ENCODE data around the gene C5AR2.

The C5AR2 gene

DNA sequence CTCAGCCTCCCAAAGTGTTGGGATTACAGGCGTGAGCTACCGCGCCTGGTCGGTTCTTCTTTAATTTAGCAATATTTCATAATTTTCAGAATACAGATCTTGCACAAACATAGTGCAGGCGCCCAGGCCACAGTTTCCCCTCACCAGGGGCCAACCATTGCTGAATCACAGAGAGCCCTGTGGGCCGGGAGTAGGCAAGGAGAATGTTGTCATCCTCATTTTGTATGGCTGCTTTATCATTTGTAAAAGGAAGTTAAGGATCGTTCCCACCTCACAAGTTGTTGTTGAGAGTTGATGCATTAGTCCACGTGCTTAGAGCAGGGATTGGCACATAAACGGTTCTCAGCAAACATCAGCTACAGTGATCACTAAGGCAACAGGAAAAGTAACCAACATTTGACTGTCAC lies 57.2 kb downstream of the C5AR2 start:
- Histone ChIP-seq H3K27ac (peak overlapping the region in 6 of 11 experiments; percentile 8 to 61 (median 36); a peak in 10 of 22 replicates), H4K20me1 (no peaks in the 10 kb centered on the region), H3K9ac (peak overlapping the region in 4 of 11 experiments; percentile 12 to 48 (median 24); a peak in 6 of 22 replicates), H3K4me3 (no peak overlapping the region), H3K4me1 (peaks cover 13 to 44% (median 25%) of the 10 kb centered on the region in 10 experiments), H3K36me3 (no peaks in the 10 kb centered on the region), H3K27me3 (no peaks in the 10 kb centered on the region), H3K9me3 (replicated peaks in 1 of 11) (no peaks in the 10 kb centered on the region), H3K4me2 (peak overlapping the region in 7 of 11 experiments; percentile 5 to 64 (median 28); a peak in 12 of 22 replicates)
- TF ChIP-seq Cebpa-rat (IDR thresholded peaks at IDR 0.05), result peak in 5 of 11 experiments; percentile 23 to 60 (median 39); a peak in 7 of 22 replicates

- Histone ChIP-seq H4K20me1 (no peaks in the 10 kb centered on the region), H3K4me2 (peak overlapping the region; percentile 13 to 64 (median 36); a peak in 20 of 22 replicates), H3K4me1 (peaks cover 13 to 42% (median 25%) of the 10 kb centered on the region in 10 experiments), H3K4me3 (no peak overlapping the region), H3K9ac (peak overlapping the region in 1 of 11 experiments; percentile 32; a peak in 1 of 22 replicates), H3K36me3 (no peaks in the 10 kb centered on the region), H3K27ac (peak overlapping the region in 1 of 11 experiments; percentile 29; a peak in 1 of 22 replicates), H3K9me3 (replicated peaks in 1 of 11) (no peaks in the 10 kb centered on the region), H3K27me3 (no peaks in the 10 kb centered on the region)
- TF ChIP-seq Cebpa-rat (IDR thresholded peaks at IDR 0.05), result no peak
Observed at GRCh38 chr19:47390533-47391488, 58.8 kb downstream of the C5AR2 start.

DNA sequence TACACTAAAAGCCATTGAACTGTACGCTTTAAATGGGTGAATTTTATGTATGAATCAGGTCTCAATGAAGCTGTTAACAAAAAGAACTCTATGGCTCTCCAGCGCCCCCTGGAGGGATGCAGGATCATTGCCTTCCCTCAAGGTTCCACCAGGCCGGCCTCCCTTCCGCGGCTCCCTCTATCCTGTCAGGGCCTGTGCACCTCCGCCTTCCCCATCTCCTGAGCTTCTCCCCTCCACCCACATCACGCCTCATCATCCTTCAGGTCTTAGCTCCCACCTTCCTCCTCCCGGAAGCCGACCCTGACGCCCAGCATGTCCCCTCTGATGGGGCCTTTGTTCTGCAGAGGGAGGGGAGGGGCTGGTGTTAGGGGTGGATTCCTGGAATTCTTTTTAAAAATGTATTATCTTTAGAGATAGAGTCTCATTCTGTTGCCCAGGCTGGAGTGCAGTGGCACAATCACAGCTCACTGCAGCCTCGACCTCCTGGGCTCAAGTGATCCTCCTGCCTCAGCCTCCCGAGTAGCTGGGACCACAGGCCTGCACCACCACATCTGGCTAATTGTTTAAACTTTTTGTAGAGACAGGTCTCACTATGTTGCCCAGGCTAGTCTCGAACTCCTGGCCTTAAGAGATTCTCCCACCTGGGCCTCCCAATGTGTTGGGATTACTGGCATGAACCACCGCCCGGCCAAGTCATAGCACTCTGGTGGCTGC lies 59.7 kb downstream of the C5AR2 start:
- Histone ChIP-seq H3K4me2 (peak overlapping the region; percentile 13 to 64 (median 36); a peak in 19 of 22 replicates), H3K4me1 (peaks cover 13 to 42% (median 25%) of the 10 kb centered on the region in 10 experiments), H3K27ac (no peak overlapping the region), H4K20me1 (no peaks in the 10 kb centered on the region), H3K36me3 (no peaks in the 10 kb centered on the region), H3K27me3 (no peaks in the 10 kb centered on the region), H3K4me3 (no peak overlapping the region), H3K9me3 (replicated peaks in 1 of 11) (no peaks in the 10 kb centered on the region), H3K9ac (no peak overlapping the region)
- no peak for TF ChIP-seq Cebpa-rat (IDR thresholded peaks at IDR 0.05)
